ENCODE results near the gene FZD1.

DNA sequence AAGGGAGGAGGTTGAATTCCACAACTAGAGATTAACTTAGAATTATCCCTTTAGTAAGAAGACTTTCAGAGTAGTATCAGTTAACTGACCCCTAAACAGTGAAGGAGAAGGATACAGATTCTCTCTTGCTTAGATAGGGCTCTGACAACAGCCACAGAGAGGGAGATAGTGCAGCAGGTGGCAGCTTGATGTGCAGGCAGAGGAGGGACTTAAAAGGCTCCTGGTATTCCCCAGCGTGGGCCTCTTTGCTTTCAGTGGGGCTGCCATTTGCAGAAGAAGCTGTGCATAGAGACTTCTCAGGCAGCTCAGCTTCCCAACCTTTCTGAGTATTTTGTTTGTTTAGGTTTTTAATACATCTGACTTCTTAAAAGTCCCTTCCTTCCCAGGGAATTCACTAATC is 16.0 kb downstream of the FZD1 start:
- TF ChIP-seq, protein P1, sequence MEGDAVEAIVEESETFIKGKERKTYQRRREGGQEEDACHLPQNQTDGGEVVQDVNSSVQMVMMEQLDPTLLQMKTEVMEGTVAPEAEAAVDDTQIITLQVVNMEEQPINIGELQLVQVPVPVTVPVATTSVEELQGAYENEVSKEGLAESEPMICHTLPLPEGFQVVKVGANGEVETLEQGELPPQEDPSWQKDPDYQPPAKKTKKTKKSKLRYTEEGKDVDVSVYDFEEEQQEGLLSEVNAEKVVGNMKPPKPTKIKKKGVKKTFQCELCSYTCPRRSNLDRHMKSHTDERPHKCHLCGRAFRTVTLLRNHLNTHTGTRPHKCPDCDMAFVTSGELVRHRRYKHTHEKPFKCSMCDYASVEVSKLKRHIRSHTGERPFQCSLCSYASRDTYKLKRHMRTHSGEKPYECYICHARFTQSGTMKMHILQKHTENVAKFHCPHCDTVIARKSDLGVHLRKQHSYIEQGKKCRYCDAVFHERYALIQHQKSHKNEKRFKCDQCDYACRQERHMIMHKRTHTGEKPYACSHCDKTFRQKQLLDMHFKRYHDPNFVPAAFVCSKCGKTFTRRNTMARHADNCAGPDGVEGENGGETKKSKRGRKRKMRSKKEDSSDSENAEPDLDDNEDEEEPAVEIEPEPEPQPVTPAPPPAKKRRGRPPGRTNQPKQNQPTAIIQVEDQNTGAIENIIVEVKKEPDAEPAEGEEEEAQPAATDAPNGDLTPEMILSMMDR (IDR thresholded peaks at IDR 0.05) = no peak
- TF ChIP-seq POLR2A (IDR thresholded peaks at IDR 0.05) (no peak), POLR2AphosphoS5 (IDR thresholded peaks at IDR 0.05) (no peak)
